Liver (tissue), 3 donors: ENCODE measurements around the gene IGSF3.

ENCODE experiments used
- ATF3 ChIP-seq: IDR thresholded peaks from 2 replicates; pipeline ENCODE4 v1.6.1; 2016; ENCODE audit warnings: antibody characterized with exemption
- CTCF ChIP-seq: fragments of 150-350 bp; IDR thresholded peaks from 2 replicates; pipeline ENCODE4 v1.5.1; 2017; ENCODE audit warnings: improper control_type of control experiment, low read depth, low read length; ENCODE audit not compliant: missing input control
- EGR1 ChIP-seq, 2 donors: IDR thresholded peaks; 2 replicates each; pipeline ENCODE4 v1.6.1; 2016 to 2018; ENCODE audit warnings: antibody characterized with exemption in 2 of 2, low read depth in 2 of 2
- GABPA ChIP-seq, 2 donors: IDR thresholded peaks in 1 of 2; conservative IDR thresholded peaks in 1 of 2; 2 replicates each; pipeline ENCODE4 v1.6.1; 2016; ENCODE audit warnings: antibody characterized with exemption in 2 of 2, mild to moderate bottlenecking in 1 of 2, moderate library complexity in 1 of 2
- HNF4A ChIP-seq, 2 donors: conservative IDR thresholded peaks; 2 replicates each; pipeline ENCODE4 v1.6.1; 2016; ENCODE audit warnings: antibody characterized with exemption in 2 of 2, mild to moderate bottlenecking in 2 of 2
- JUND ChIP-seq, 2 donors: IDR thresholded peaks; 2 replicates each; pipeline ENCODE4 v1.6.1; 2016; ENCODE audit warnings: antibody characterized with exemption in 2 of 2
- MAX ChIP-seq: IDR thresholded peaks from 2 replicates; pipeline ENCODE4 v1.6.1; 2016; ENCODE audit warnings: antibody characterized with exemption
- NR2F2 ChIP-seq: IDR thresholded peaks from 2 replicates; pipeline ENCODE4 v1.6.1; 2016; ENCODE audit warnings: antibody characterized with exemption
- RAD21 ChIP-seq, 2 donors: IDR thresholded peaks; 2 replicates each; pipeline ENCODE4 v1.6.1; 2016; ENCODE audit warnings: antibody characterized with exemption in 2 of 2, mild to moderate bottlenecking in 2 of 2
- REST ChIP-seq: IDR thresholded peaks from 2 replicates; pipeline ENCODE4 v1.6.1; 2016; ENCODE audit warnings: antibody characterized with exemption, mild to moderate bottlenecking
- ZBTB33 ChIP-seq: IDR thresholded peaks from 2 replicates; pipeline ENCODE4 v1.6.1; 2016; ENCODE audit warnings: antibody characterized with exemption
- donor health status: healthy.
- donor health status: healthy.

GRCh38 chr1:116557323-116557878 is 110.1 kb downstream of the IGSF3 start:
- TF ChIP-seq CTCF, result no peak
- no peak for TF ChIP-seq JUND (IDR thresholded peaks at IDR 0.05)
- no peak for TF ChIP-seq ZBTB33
- TF ChIP-seq ATF3, result no peak
- no peak for TF ChIP-seq MAX
- no peak for TF ChIP-seq RAD21 (IDR thresholded peaks at IDR 0.05)
- no peak for TF ChIP-seq REST
- TF ChIP-seq EGR1 (IDR thresholded peaks at IDR 0.05; ENCODE audit: low read depth in 2 of 2), result no peak
- TF ChIP-seq NR2F2, result no peak
- TF ChIP-seq GABPA (IDR thresholded peaks at IDR 0.05 in 1 of 2, conservative IDR thresholded peaks at IDR 0.05 in 1 of 2), result no peak
- no peak for TF ChIP-seq HNF4A (conservative IDR thresholded peaks at IDR 0.05)
